ENCODE measurements around the gene GSTM1.

Gene GSTM1

DNA sequence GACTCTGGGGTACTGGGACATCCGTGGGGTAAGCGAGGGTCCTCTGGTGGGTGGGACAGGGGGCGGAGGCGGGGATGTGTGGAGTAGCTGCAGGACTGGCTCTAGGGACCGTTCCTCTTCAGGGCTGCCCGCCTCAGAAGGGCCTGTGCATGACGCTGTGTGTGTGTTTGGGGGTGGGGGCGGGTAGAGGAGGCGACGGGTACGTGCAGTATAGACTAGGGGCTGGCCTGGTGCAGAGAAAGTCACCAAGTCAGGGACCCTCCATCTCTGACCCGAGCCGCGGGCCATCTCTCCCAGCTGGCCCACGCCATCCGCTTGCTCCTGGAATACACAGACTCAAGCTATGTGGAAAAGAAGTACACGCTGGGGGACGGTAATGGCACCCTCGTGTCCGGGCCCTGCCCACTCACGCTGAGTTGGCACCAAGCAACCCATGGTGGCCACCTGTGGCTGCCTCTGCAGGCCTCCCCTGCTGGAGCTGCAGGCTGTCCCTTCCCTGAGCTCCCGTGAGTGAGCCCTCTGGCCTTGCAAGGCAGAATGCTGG lies 24.8 kb downstream of the GSTM1 start:
- ATAC-seq = no peak
- TF ChIP-seq, protein P1, sequence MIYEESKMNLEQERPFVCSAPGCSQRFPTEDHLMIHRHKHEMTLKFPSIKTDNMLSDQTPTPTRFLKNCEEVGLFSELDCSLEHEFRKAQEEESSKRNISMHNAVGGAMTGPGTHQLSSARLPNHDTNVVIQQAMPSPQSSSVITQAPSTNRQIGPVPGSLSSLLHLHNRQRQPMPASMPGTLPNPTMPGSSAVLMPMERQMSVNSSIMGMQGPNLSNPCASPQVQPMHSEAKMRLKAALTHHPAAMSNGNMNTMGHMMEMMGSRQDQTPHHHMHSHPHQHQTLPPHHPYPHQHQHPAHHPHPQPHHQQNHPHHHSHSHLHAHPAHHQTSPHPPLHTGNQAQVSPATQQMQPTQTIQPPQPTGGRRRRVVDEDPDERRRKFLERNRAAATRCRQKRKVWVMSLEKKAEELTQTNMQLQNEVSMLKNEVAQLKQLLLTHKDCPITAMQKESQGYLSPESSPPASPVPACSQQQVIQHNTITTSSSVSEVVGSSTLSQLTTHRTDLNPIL (CRISPR knock-in tag; IDR thresholded peaks at IDR 0.05; ENCODE audit: low read depth) = no peak
- TF ChIP-seq OSR1 (CRISPR knock-in tag; IDR thresholded peaks at IDR 0.05) = no peak
- TF ChIP-seq TSHZ2 (CRISPR knock-in tag; IDR thresholded peaks at IDR 0.05) = no peak
- TF ChIP-seq TCF4 (CRISPR knock-in tag; IDR thresholded peaks at IDR 0.05; ENCODE audit: borderline replicate concordance) = no peak
- TF ChIP-seq, protein P2, sequence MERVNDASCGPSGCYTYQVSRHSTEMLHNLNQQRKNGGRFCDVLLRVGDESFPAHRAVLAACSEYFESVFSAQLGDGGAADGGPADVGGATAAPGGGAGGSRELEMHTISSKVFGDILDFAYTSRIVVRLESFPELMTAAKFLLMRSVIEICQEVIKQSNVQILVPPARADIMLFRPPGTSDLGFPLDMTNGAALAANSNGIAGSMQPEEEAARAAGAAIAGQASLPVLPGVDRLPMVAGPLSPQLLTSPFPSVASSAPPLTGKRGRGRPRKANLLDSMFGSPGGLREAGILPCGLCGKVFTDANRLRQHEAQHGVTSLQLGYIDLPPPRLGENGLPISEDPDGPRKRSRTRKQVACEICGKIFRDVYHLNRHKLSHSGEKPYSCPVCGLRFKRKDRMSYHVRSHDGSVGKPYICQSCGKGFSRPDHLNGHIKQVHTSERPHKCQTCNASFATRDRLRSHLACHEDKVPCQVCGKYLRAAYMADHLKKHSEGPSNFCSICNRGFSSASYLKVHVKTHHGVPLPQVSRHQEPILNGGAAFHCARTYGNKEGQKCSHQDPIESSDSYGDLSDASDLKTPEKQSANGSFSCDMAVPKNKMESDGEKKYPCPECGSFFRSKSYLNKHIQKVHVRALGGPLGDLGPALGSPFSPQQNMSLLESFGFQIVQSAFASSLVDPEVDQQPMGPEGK (CRISPR knock-in tag; IDR thresholded peaks at IDR 0.05; ENCODE audit: borderline replicate concordance) = no peak
- no peak for TF ChIP-seq ZFP30 (CRISPR knock-in tag; IDR thresholded peaks at IDR 0.05)
- no peak for TF ChIP-seq ISL1 (CRISPR knock-in tag; IDR thresholded peaks at IDR 0.05)
- TF ChIP-seq, protein P3, sequence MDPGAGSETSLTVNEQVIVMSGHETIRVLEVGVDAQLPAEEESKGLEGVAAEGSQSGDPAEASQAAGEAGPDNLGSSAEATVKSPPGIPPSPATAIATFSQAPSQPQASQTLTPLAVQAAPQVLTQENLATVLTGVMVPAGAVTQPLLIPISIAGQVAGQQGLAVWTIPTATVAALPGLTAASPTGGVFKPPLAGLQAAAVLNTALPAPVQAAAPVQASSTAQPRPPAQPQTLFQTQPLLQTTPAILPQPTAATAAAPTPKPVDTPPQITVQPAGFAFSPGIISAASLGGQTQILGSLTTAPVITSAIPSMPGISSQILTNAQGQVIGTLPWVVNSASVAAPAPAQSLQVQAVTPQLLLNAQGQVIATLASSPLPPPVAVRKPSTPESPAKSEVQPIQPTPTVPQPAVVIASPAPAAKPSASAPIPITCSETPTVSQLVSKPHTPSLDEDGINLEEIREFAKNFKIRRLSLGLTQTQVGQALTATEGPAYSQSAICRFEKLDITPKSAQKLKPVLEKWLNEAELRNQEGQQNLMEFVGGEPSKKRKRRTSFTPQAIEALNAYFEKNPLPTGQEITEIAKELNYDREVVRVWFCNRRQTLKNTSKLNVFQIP (CRISPR knock-in tag; IDR thresholded peaks at IDR 0.05; ENCODE audit: borderline replicate concordance, low read depth) = no peak
- no peak for TF ChIP-seq ZNF565 (CRISPR knock-in tag; conservative IDR thresholded peaks at IDR 0.05; ENCODE audit: low read depth)
- TF ChIP-seq SNAI2 (CRISPR knock-in tag; IDR thresholded peaks at IDR 0.05) = no peak
- TF ChIP-seq, protein P4, sequence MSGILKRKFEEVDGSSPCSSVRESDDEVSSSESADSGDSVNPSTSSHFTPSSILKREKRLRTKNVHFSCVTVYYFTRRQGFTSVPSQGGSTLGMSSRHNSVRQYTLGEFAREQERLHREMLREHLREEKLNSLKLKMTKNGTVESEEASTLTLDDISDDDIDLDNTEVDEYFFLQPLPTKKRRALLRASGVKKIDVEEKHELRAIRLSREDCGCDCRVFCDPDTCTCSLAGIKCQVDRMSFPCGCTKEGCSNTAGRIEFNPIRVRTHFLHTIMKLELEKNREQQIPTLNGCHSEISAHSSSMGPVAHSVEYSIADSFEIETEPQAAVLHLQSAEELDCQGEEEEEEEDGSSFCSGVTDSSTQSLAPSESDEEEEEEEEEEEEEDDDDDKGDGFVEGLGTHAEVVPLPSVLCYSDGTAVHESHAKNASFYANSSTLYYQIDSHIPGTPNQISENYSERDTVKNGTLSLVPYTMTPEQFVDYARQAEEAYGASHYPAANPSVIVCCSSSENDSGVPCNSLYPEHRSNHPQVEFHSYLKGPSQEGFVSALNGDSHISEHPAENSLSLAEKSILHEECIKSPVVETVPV (CRISPR knock-in tag; IDR thresholded peaks at IDR 0.05) = no peak
- no peak for TF ChIP-seq ZNF8 (CRISPR knock-in tag; IDR thresholded peaks at IDR 0.05)
- no peak for TF ChIP-seq BACH2 (CRISPR knock-in tag; IDR thresholded peaks at IDR 0.05; ENCODE audit: borderline replicate concordance)

DNA sequence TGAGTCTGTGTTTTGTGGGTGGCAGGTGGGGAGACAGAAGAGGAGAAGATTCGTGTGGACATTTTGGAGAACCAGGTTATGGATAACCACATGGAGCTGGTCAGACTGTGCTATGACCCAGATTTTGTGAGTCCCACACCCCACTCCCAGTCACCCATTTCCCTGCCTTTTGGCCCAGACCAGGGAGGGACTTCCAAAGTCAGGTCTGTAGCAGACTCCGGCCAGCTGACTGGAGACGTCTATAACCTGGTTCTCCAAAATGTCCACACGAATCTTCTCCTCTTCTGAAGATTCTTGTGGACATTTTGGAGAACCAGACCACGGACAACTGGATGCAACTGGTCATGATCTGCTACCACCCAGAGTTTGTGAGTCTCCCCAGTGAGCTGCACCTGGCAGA lies 26.0 kb downstream of the GSTM1 start:
- TF ChIP-seq PPARA (CRISPR knock-in tag; IDR thresholded peaks at IDR 0.05; ENCODE audit: borderline replicate concordance) (no peak), ZNF70 (CRISPR knock-in tag; IDR thresholded peaks at IDR 0.05) (no peak), ZC3H10 (CRISPR knock-in tag; IDR thresholded peaks at IDR 0.05) (no peak)
- TF ChIP-seq, protein P1 (CRISPR knock-in tag; IDR thresholded peaks at IDR 0.05; ENCODE audit: low read depth) = no peak
- no peak for ATAC-seq

DNA sequence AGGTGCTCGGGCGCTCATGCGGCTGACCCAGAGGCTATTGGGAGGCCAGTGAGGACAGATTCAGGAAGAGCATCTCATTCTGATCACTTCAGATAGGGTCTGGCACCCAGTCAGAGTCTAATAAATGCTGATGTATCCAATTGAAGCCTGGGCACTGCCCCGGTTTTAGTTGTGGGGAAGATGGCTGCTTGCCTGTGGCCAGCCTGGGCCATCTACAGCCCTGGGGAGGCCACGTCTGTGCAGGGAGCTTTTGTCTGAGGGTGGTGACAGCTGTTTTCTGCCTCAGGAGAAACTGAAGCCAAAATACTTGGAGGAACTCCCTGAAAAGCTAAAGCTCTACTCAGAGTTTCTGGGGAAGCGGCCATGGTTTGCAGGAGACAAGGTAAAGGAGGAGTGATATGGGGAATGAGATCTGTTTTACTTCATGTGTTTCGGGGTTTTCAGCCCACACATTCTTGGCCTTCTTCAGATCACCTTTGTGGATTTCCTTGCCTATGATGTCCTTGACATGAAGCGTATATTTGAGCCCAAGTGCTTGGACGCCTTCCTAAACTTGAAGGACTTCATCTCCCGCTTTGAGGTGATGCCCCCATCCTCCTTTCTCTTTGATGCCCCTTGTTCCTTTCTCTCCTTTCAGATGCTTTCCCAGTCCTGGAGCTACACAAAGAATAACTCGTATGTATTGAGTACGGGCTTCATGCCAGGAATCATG lies 27.2 kb downstream of the GSTM1 start:
- TF ChIP-seq RARB (CRISPR knock-in tag; IDR thresholded peaks at IDR 0.05) = no peak
- TF ChIP-seq ARNTL (CRISPR knock-in tag; IDR thresholded peaks at IDR 0.05; ENCODE audit: borderline replicate concordance, low read depth) = no peak
- no peak for TF ChIP-seq GLIS3 (CRISPR knock-in tag; IDR thresholded peaks at IDR 0.05)
- TF ChIP-seq TCF4 (CRISPR knock-in tag; IDR thresholded peaks at IDR 0.05; ENCODE audit: borderline replicate concordance) = no peak
- TF ChIP-seq TOX (CRISPR knock-in tag; IDR thresholded peaks at IDR 0.05; ENCODE audit: borderline replicate concordance) = no peak
- TF ChIP-seq ZNF565 (CRISPR knock-in tag; conservative IDR thresholded peaks at IDR 0.05; ENCODE audit: low read depth) = no peak
- TF ChIP-seq CSDC2 (CRISPR knock-in tag; IDR thresholded peaks at IDR 0.05) = no peak
- TF ChIP-seq, protein P1 (CRISPR knock-in tag; IDR thresholded peaks at IDR 0.05; ENCODE audit: low read depth) = no peak
- no peak for TF ChIP-seq ZFP3 (CRISPR knock-in tag; IDR thresholded peaks at IDR 0.05)
- TF ChIP-seq ZFP30 (CRISPR knock-in tag; IDR thresholded peaks at IDR 0.05) = no peak
- TF ChIP-seq, protein P4 (CRISPR knock-in tag; IDR thresholded peaks at IDR 0.05) = no peak
- no peak for TF ChIP-seq BACH2 (CRISPR knock-in tag; IDR thresholded peaks at IDR 0.05; ENCODE audit: borderline replicate concordance)
- no peak for ATAC-seq

Measured in SK-N-SH treated with all-trans-retinoic acid at 6 μM for 48 hours (cell line).